ENCODE results near the gene SV2B.

GRCh38 chr15:91306144-91306543, 206.1 kb downstream of the SV2B start:
- TF ChIP-seq, protein P1, sequence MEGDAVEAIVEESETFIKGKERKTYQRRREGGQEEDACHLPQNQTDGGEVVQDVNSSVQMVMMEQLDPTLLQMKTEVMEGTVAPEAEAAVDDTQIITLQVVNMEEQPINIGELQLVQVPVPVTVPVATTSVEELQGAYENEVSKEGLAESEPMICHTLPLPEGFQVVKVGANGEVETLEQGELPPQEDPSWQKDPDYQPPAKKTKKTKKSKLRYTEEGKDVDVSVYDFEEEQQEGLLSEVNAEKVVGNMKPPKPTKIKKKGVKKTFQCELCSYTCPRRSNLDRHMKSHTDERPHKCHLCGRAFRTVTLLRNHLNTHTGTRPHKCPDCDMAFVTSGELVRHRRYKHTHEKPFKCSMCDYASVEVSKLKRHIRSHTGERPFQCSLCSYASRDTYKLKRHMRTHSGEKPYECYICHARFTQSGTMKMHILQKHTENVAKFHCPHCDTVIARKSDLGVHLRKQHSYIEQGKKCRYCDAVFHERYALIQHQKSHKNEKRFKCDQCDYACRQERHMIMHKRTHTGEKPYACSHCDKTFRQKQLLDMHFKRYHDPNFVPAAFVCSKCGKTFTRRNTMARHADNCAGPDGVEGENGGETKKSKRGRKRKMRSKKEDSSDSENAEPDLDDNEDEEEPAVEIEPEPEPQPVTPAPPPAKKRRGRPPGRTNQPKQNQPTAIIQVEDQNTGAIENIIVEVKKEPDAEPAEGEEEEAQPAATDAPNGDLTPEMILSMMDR (IDR thresholded peaks at IDR 0.05) = no peak
- TF ChIP-seq POLR2A (IDR thresholded peaks at IDR 0.05) = no peak

All from testis (tissue), 2 donors.